ENCODE measurements around the gene SAT1. TPM values are rescaled to one million over a fixed set of nuclear protein-coding genes. Genes with fewer than 3 reads are reported as not detected.

SAT1 gene
- total and polyA plus RNA-seq, 2 of the 13 experiments (the other 11 are each of a cell fraction or from before 2014, with no cell fraction given), result 216 to 1,243 TPM

DNA sequence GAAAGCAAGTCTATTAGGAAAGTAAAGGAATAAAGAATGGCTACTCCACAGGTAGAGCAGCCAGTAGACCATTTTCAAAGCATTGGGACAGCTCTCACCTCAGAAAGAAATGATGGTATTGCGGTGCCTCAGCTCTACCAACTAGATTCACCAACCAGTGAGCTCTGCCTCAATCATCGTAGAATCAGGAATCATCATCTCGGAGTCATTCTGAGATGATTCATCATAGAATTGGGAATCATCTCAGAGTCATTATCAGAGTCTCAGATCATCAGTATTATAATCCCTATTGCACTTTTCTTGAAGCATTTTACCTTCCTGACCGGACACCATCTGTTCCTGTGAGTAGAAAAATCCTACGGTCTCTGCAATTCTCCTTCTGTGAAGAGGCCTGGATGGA lies 17.5 kb upstream of the SAT1 start (continued):
- TF ChIP-seq ZFP82 (CRISPR knock-in tag; IDR thresholded peaks at IDR 0.05; ENCODE audit: borderline replicate concordance), result no peak

DNA sequence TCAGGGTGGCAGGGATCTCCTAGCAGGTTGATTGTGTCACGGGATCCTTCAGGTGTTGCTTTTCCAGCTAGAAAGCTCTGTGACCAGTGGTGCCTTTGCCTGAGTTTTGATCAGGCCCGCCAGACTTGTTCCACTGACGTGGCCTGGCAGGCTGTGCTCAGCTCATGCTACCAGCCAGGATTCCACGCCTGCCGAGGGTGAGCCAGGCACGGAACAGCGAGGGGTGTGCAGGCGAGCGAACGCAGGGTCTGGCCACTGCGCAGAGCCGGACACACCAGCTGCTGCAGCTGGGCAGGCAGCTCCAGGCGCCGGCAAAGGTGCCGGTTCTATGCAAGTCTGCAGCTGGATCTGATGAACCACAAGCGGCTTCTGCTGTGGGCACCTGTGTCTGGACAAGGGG lies 17.1 kb upstream of the SAT1 start:
- Histone ChIP-seq H3K4me1 (ENCODE audit: insufficient read depth, low read length) (peaks cover 32% of the 10 kb centered on the region), H3K9ac (ENCODE audit: insufficient read depth, low read depth, low read length) (no peak overlapping the region), H4K20me1 (ENCODE audit: insufficient read depth, low read length) (no peaks in the 10 kb centered on the region), H3K79me2 (ENCODE audit: insufficient read depth, low read length) (no peaks in the 10 kb centered on the region), H3K27ac (ENCODE audit: extremely low read length, insufficient read depth, low read length) (no peak overlapping the region), H3K4me2 (ENCODE audit: low read depth, low read length) (no peak overlapping the region), H3K27me3 (ENCODE audit: control insufficient read depth in 1 of 2, insufficient read depth in 2 of 2, low read length in 2 of 2) (no peaks in the 10 kb centered on the region), H2AFZ (ENCODE audit: low read length) (no peak overlapping the region), H3K4me3 (replicated peaks in 1 of 3; ENCODE audit: insufficient read depth in 1 of 3, low read depth in 2 of 3, low read length in 3 of 3) (no peak overlapping the region), H3K36me3 (replicated peaks in 1 of 2; ENCODE audit: control insufficient read depth in 1 of 2, insufficient read depth in 2 of 2, low read length in 2 of 2) (no peaks in the 10 kb centered on the region), H3K9me3 (ENCODE audit: low read length) (no peaks in the 10 kb centered on the region)
- in situ Hi-C loops (cut with HindIII; ENCODE audit: extremely low pct_ligation_motif_present, low pct_unique_long_range_greater_than_20kb) (no loop called here), intact Hi-C loops (cut with micrococcal nuclease; ENCODE audit: unreplicated experiment) (no loop called here)
- TF ChIP-seq FOXP1 (IDR thresholded peaks at IDR 0.05), result no peak
- TF ChIP-seq FOXP1 (CRISPR knock-in tag; IDR thresholded peaks at IDR 0.05), result no peak
- no peak for TF ChIP-seq TBP (CRISPR knock-in tag; IDR thresholded peaks at IDR 0.05)
- no peak for TF ChIP-seq MEF2D (CRISPR knock-in tag; IDR thresholded peaks at IDR 0.05)
- TF ChIP-seq HMG20A (CRISPR knock-in tag; IDR thresholded peaks at IDR 0.05; ENCODE audit: borderline replicate concordance), result no peak
- no peak for TF ChIP-seq NPAS2 (CRISPR knock-in tag; IDR thresholded peaks at IDR 0.05; ENCODE audit: borderline replicate concordance)
- no peak for DNase-seq (ENCODE audit: low spot score)
- WGBS (ENCODE audit: low lambda C conversion rate), result 93% methylated on average over 2 of the region's 16 CpGs
- ATAC-seq, result no peak
- ChIA-PET POLR2A (interaction anchor here (1.3 to 1.5 kb wide), 2 partner anchors 16 to 17 kb away, joined by 3 to 5 read pairs; partner anchors contain the start of gene SAT1), CTCF (ENCODE audit: low intra/inter-chr PET ratio, low total read pairs) (no interaction called here)
- FAIRE-seq, result no peak
- BruUV-seq (replicated peaks), result no TSS peak

Measured in HepG2 (cell line).